Measurements from ENCODE around the gene SLC6A5. TPM values are rescaled to one million over a fixed set of nuclear protein-coding genes. Genes with fewer than 3 reads are reported as not detected.
A peak's percentile ranks its signal among the peaks of the same experiment; 100 is the strongest.

The SLC6A5 gene
- total RNA-seq, 1 experiment from 2014 or later, result not detected

DNA sequence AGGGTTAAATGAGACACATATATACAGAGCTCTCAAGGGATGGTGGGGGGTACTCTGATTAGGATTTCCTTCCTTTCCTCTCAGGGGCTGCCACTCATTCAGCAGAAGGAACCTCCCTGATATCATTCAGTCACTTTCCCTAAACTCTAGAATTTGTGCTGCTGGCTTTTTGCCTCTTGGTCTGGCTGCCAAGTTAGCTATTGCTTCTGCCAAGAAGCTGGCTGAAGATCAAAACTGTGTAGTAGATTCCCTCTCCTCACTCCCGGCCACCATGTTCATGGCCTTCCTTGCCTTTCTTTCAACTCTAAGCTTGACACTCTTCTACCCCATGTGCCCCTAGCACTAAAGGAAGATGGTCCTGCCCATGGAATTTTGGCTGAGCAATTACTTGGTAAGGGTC, 18.7 kb downstream of the SLC6A5 start:
- DNase-seq (ENCODE audit: extremely low read depth, low read depth), result no peak

- DNase-seq (ENCODE audit: extremely low read depth, low read depth), result no peak
Observed at GRCh38 chr11:20620988-20621387, 21.6 kb downstream of the SLC6A5 start.

- DNase-seq (ENCODE audit: extremely low read depth, low read depth), result no peak
Observed at GRCh38 chr11:20621679-20622078, 22.3 kb downstream of the SLC6A5 start.

DNA sequence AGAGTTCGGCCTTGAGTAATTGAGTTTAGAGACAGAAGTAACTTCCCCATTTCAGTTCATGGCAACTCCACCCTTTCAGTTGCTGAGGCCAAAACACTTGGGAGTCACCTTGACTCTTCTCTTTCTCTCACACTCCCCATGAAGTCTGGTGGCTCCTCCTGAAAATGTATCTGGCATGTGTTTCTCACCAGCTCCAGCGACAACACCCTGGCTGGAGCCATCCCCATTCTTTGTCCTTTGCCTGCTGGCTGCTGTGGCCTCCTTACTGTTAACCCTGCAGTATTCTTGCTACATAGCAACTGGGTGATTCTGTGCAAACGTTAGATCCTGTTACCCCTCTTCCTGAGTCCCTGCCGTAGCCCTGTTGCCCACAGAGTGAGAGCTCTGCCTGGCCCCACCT, 23.8 kb downstream of the SLC6A5 start:
- no peak for DNase-seq (ENCODE audit: extremely low read depth, low read depth)

- no peak for DNase-seq (ENCODE audit: extremely low read depth, low read depth)
Observed at GRCh38 chr11:20626279-20626678, 26.9 kb downstream of the SLC6A5 start.

- DNase-seq (ENCODE audit: extremely low read depth, low read depth), result no peak
Observed at GRCh38 chr11:20627026-20627425, 27.6 kb downstream of the SLC6A5 start.

GRCh38 chr11:20627701-20628100, 28.3 kb downstream of the SLC6A5 start:
- DNase-seq (ENCODE audit: extremely low read depth, low read depth), result no peak

GRCh38 chr11:20631519-20632168, 32.2 kb downstream of the SLC6A5 start:
- no peak for DNase-seq (ENCODE audit: extremely low read depth, low read depth)

DNA sequence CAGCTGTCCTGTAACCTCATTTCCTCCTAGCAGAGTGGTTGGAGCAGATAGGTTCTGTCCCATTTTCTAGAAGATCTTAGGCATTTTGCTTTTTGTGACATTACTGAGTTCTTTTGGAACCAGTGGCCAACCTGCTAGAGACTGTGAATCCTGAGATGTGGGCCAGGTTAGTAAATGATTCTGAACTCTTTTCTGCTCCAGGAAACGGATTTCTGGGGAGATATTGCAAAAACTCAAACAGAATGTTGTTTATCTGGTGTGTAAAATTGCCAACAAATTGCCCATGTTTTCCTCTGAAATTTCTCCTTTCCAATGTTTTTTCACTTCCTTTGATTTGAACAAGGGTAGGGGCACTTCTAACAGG, 32.7 kb downstream of the SLC6A5 start:
- DNase-seq (ENCODE audit: extremely low read depth, low read depth), result no peak

- no peak for DNase-seq (ENCODE audit: extremely low read depth, low read depth)
Observed at GRCh38 chr11:20634044-20634443, 34.6 kb downstream of the SLC6A5 start.

DNA sequence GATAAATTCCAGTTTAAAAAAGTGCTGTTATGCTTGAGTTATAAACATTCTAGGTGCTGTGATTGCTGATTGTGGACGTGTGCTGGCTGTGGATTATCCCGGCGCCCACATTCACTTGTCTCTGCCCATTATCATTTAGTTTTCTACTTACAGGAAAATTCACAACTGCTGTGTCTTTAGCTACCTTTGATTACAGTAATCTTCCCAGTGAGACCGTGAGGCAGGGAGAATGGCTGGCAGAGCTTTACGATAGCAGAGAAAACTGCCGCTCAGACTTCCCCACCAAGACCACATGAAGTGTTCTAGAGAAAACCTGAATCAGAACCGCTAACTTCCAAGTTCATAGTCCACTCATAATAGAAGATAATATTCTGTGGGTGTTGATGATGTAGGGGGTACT, 35.4 kb downstream of the SLC6A5 start:
- DNase-seq (ENCODE audit: extremely low read depth, low read depth), result no peak

GRCh38 chr11:20638074-20638473, 38.7 kb downstream of the SLC6A5 start:
- DNase-seq (ENCODE audit: extremely low read depth, low read depth), result no peak

DNA sequence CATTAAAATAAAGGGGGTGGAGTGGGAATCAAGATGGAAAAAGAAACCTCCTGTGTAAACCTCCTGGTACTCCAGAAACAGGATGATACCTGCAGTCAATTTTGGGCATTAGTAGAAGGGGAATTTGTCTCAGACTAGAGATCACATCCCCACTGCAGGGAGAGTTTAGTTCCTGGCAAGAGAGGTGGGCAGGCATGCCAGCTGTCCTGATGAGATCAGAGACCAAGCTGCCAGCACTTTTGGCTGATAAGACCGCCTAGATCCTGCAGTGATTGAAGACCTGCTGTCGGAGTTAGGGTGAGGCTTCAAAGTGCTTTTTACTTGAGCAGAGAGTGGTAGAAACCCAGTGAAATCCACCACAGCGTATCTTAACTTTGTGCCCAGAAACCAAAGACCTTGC, 40.3 kb downstream of the SLC6A5 start:
- no peak for DNase-seq (ENCODE audit: extremely low read depth, low read depth)

GRCh38 chr11:20640401-20640800, 41.0 kb downstream of the SLC6A5 start:
- no peak for DNase-seq (ENCODE audit: extremely low read depth, low read depth)

DNA sequence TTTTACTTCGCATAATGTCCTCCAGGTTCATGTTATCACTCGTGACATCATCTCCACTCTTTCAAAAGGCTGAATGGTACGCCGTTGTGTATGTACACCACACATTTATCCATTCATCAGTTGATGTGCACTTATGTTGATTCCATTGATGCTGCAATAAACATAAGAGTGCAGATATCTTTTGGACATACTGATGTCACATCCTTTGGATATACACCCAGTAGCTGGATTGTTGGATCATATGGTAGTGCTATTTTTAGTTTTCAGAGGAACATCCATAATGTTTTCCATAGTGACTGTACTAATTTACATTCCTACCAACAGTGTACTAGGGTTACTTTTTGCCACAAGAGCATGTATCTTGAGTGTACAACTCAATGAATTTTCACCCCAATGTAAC, 45.0 kb downstream of the SLC6A5 start:
- no peak for DNase-seq (ENCODE audit: extremely low read depth, low read depth)

DNA sequence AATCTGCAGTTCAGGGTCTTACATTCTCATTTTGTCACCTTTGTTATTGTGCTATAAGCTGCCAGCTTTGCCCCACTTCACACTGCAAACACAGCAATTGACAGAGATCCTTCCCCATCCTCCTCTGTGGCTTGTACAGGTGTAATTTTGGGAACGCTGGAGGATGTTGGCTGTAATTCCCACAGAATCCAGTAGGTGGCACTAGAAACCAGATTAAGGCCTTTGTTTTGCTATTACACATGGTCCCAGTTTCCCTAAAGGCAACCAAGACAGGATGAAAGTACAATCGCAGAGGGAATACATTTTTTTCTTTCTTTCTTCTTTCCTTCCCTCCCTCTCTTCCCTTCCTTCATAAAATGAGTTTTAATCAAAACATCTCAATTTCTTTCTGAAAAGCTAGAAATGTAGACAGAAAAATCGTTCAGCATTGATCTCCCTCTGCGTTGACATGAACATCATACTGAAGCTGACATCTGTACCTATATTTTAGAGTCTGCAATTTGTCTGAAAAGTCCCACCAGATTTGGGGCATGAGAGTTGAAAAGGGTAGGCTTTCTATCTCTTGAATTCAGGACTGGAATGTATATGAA, 48.7 kb downstream of the SLC6A5 start:
- peak; percentile 54 for DNase-seq (ENCODE audit: extremely low read depth, low read depth)

- no peak for DNase-seq (ENCODE audit: extremely low read depth, low read depth)
Observed at GRCh38 chr11:20652150-20652806, 52.9 kb downstream of the SLC6A5 start.

DNA sequence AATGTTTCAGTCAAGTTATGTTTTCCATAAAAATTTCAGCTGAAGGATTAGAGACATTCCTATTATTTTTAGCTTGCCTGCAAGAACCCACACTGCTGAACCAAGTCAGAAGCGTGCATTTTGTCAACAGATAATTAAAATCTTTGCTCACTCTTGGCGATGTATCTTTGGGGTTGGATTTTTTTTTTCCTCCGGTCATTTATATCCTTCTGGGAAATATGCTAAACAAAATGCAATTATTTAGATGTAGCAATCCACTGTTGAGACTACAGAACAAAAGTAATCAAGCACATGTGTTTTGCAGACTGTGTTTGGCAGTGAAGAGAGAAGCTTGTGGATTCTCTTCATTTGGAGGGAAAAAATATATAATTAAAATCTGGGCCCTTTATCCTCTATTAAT, 54.6 kb downstream of the SLC6A5 start:
- DNase-seq (ENCODE audit: extremely low read depth, low read depth), result no peak

- no peak for DNase-seq (ENCODE audit: extremely low read depth, low read depth)
Observed at GRCh38 chr11:20656901-20657300, 57.5 kb downstream of the SLC6A5 start.

- DNase-seq (ENCODE audit: extremely low read depth, low read depth), result no peak
Observed at GRCh38 chr11:20658135-20658534, 58.7 kb downstream of the SLC6A5 start.

- no peak for DNase-seq (ENCODE audit: extremely low read depth, low read depth)
Observed at GRCh38 chr11:20661445-20661844, 62.0 kb downstream of the SLC6A5 start.

DNA sequence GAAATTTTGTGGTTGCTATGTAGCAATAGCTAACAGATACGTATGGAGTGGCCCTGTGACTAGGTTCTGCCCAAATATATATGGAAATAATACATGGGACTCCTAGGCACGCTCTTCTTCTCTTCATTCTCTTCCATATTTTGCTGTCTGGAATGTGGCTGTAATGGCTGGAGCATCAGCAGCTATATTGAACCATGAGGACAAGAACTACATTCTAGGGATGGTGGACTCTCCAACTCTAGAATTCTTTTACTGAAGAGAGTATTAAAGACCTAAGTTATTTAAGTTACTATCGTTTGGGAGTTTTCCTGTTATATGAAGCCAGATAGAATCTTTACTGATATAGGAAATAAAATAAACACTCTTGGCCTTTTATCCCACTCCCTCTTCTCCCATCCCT, 62.4 kb downstream of the SLC6A5 start:
- DNase-seq (ENCODE audit: extremely low read depth, low read depth), result no peak

All from NCI-H460 (cell line).